GM21381 (cell line): Measurements from ENCODE around the gene ACACA.

Experiments used
- ATAC-seq: cut with Tn5 transposase; IDR thresholded peaks from one replicate; pipeline ENCODE4 v1.9.1; 2021; ENCODE audit warnings: mild to moderate bottlenecking, moderate library complexity; ENCODE audit not compliant: unreplicated experiment

Gene ACACA

DNA sequence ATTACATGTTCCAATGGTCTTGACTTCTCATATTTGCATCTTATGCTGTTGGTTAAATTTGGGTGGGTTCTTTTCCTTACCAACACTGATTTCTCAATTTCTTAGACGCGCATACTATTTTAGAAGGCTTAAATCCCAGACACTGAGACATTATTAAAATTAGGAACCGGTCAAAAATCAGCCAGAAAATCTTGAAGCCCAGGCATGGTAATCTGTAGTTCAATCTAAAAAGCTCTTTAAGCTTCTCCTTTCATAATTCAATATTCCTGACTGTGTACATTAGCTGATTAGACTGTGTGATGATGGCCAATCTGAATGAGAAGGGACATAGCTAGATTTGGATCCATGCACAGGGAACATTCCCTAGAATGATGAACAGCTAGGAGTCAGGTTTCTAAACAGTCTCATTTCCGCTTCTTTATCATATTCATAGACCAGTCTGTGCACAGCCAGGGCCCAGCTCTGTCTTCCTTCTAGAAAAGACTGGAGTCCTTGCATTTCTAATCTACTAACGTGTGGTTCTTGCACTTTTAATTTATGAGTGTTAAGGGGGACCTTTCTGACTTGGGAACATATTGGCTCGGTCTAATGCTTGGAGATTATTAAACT lies 268.6 kb downstream of the ACACA start:
- no peak for ATAC-seq

DNA sequence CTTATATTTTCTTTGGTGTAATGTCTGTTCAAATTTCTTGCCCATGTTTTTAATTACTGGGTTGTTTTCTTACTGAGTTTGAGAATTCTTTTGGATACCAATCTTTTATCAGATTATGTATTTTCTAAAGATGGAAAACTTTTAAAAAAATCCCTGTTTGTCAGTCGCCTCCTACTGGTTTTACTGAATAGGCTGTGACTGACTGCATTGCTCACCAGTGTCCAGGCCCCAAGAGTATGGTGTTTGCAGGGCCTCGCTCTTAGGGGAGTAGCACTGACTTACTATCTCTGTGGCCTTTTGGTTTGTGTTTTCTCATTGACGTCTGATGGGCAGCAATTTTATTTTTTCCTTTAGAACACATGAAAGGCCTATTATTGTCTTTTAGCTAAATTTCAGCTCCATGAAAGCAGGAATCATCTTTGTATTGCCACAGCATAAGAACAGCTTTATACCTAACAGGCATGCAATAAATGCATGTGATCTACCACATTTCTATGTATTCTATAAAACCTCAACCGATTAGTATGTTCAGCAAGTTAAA lies 269.5 kb downstream of the ACACA start:
- no peak for ATAC-seq

DNA sequence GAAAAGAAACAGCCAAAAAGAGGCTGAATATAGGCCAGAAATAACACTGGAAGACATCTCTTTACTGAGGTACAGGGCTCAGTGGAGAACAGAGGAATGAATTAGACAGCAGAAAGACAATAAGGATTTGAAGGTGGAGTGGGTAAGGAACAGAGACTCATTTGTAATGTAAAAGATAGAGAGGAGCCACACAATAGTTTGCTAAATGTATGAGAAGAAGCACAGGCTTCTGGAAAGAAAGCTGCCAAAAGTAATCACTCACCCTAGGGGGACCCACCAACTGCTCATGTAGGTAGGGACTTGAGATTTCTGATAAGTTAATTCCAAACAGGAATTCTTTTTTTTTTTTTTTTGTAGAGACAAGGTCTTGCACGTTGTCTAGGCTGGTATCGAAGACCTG lies 271.1 kb downstream of the ACACA start:
- ATAC-seq, result no peak

DNA sequence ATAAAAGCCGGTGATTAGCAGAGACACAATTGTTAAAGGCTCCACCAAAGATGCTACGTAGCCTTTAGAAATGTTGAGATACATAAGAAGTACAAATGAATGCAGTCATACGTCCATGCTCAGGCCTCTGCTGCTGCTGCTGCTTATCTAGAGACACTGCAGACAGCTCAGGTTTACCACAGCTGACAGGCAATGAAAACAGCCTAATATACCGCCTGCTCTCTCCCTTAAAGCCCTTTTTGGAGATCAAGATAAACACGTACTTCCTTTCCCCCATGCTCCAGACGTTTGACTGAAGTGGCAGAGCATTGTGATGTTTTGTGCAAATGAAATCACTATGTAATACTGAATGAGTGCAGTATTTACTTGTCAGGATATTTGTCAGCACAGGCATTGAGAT lies 272.6 kb downstream of the ACACA start:
- ATAC-seq, result no peak

DNA sequence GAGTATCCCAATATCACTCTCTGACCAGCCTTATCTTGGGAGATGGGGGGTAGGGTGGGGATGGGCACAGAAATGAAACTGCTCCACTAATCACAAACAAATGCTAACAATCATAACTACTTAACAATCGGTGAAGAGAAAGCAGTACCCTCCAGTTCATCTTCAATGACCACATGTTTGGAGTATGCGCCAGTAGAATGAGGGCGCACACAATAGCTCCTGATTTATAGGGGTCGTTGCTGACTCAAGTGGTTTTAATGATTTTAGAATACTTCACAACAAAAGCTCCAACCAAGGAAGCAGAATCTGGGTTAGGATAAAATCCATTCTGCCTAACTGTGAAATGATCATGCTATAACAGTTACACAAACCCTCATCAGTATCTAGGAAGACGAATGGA lies 273.5 kb downstream of the ACACA start:
- no peak for ATAC-seq

DNA sequence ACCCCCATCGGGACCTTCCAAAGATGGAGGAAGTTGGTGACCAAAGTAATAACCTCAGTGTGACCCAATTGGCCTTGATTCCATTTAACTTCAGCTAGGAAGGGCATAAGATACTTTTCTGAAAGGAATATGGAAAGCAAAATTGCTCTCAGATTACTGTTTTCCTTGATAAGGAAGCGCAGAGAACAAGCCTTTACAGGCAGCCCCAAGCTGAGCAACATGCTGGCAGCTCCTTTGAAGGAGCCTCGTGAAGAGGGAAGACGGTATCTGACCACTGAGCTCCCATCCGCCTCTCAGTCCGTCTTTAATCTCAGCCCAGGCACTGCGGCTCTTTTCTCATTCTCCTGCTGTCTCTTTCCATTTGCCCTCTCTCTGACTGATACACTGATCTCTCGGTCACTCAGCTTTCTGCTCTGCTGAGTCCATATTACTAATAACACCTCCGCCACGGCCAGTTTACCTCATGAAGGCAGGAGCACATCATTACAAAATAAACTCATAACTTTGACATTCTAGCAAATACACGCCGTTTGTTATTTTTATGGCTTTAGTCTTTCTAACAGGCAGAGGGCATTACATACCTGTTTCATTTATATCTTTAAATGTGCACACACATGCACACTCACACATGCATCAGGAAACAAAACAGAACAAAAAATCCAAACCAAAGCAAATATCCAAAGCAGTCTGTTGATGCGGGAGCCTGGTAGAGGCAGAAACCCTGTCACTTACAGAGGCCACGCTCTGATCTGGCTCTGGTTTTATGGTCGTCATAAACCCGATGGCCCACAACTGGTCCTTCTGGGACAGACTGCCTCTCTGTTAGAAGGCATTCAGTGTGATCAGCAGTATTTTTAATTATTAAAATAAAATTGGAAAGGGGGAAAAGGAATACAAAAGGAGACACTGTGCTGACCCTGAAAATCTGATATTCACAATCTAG lies 274.7 kb downstream of the ACACA start:
- no peak for ATAC-seq

DNA sequence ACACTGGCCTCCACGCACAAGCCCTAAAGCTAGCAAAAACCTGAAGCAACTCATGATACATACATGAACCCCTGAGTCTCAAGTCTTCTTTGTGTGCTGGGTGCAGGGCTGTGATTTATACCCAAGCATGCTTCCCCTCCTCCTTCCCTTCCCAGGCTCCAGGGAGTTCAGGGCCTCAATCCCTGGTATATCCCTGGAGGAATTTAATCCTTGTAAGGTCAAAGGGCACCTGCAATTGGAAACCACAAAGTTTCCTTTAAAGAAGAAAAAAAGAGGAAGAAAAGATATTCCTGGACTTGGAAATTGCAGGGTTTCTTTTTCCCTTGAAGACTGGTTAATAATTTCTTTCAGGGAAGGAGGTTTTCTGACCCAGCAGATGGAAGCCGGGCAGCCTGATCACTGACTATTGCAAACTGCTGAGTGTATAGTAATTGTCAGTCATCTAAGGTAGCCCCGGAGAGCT lies 275.6 kb downstream of the ACACA start:
- no peak for ATAC-seq

DNA sequence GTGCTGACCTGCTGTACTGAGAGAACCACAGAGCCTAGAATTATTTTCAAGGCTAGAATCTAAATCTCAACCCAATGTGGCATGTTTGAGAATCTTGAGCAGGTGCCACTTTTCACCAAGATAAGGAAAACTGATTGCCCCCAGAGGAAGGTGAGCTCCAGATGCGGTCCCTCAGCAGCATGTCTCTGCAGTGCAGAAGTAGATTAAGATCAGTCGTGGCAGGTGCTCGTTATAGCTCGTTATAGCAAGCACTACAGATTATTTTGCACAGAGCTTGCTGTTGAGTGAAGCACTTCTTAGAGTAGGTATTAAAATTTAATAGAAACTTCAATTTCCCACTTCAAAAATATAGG lies 281.8 kb downstream of the ACACA start:
- no peak for ATAC-seq

DNA sequence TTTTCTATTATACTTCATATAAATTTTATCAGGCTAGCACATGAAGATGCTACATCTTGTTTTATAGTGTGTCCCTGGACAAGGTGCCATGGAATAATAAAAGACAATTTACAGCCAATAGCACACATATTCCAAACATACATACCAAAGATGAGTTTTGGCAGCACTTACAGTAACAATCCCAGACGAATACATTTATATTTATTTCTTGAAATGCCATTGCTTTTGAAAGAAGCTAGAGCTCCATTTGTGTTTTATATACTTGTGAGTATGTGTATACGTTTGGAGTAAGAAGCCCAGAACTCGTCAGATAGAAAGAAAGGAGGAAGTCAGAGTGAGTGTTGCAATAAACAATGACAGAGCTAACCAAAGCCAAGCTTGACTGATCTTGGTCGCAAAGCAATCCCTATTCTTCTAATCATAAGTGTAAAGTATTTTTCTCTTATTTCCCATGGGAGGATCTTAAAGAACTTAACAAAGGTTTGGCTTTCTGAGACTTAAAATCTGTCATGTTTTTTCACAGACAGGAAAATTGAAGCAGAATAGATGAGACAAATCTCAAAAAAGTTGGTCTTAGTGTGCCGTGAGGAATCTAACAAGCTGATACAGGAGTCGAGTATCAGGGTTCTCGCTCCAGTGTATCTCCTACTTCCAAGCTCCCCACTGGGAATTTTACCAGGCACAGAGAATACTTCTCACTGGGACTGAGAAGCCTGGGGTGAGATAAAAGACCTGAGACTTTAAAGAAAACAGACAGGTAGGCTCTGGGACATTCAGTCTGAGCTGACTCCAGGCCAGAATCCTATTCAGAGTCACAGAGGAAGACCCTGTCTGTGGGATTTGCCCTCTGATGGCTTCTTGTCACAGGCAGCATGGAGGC lies 282.5 kb downstream of the ACACA start:
- ATAC-seq, result no peak

DNA sequence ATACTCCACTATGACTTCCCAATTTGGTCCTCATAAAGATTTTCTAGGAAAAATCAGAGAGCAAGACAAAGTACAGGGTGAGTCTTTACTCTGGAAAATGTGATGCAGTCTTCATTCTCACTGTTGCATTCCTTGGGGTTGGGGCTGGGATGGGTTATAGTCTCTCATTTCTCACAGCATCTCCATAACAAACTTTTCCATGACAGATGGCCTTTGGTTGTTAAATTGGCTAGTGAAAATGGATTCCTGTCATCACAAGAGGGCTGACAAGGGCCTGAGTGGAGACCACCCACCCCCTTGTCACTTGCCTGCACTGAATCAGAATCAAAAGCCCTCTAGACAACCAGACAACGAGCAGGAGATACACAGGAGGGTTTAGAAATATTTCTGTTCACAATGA lies 283.2 kb downstream of the ACACA start:
- no peak for ATAC-seq

DNA sequence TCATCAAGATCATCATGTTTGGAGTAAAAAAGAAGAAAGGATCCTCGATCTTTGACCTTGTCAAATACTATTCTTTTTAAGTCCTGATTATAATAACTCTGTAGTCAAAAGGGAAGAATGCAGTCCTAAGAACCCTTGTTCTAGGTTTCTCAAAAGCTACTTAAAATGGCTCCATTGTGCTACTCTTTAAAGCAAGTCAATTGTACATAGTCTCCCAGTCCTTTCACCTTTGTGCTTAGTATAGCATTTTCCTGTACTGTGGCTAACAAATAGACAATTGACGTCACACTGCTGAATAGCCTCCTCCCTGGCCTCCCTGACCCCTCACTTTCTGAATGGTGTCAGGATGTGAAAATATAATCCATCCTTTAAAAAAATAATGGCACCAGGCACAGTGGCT lies 285.0 kb downstream of the ACACA start:
- no peak for ATAC-seq

DNA sequence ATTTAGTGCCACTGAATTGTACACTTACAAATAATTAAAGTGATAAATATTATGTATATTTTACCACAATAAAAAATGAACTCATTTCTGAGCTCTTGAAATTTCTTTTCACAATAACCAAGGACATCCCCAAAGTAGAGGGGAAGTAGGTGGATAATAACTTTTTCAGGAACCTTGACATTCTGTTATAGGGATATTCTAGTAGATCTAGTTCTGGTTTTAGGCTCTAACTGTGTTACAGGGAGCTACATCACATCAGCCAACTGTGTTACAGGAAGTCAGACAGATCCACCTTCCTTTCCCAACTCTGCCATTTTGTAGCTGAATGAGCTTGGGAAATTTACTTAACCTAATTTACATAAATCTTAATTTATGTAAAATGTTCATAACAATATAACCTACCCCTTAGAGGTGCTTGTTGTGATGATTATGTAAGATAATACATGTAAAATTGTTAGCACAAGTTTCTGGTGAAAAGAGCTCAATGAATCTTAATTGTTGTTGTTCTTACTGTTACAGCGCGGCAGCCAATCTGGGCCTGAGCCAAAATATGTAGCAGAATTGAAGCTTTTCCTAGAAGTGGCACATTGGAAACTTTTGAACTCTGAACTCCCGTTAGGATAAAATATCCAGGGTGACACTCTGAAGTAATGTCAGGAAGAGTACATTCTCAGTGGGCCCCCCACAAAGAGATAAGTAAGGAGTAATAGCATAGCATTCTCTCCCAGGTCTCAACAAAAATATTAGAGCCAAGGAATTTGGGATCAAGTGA lies 288.1 kb downstream of the ACACA start:
- no peak for ATAC-seq

DNA sequence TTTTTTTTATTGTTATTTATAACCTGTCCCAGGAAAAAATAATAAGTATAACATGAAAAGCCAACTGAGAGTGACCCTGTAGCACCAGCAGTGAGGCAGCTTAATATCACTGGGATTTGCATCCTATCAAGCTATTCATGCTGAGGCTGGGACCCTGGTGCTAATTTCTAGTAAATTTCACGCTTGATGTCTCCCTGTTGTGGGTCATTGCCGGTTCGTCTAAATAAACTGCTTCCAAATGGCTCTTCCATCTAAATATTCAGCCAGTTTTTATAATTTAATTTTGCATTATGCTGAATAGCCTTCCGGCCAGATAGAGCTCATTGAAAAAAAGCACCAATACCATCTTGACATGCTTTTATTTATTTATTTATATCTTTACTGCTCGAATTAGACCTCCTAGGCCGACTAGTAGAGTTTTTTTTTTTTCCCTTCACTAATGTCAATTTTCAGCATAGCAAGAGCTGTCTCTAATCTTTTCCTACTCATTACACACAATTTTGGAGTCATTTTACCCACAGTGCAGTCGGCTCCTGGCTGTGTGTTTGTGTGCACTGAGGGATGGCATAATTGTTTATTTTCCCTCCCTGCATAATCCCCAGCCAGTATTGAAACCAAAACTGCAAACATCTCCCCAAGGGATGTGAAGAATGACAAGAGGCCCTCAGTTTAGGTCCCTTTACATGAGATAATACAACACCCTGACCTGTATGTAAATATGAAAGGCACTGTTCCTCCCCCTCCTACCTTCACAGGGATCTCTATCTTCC lies 289.1 kb downstream of the ACACA start:
- ATAC-seq, result no peak

DNA sequence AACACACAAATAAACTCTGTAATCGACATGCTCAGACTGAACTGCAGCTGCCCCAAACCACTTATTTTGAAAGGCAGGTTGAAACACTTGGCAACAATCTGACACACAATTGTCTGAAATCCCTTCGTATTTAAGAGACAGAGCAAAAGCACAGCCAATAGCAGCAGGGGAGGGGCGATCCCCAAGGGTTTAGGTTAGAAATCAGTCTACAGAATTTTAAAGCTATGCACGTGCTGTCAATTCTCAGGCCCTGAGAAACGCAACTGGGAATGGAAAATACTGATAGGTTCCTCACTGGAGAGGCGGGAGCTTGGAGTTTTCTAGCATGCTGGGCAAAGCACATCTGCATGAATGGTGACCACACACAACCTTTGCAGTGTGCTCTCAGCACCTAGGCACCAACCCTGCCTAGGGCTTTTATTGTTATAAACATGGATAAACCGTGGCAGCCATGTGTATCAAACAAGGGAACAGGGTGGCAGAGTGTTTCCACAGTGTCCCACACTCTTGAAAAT lies 289.9 kb downstream of the ACACA start:
- no peak for ATAC-seq

DNA sequence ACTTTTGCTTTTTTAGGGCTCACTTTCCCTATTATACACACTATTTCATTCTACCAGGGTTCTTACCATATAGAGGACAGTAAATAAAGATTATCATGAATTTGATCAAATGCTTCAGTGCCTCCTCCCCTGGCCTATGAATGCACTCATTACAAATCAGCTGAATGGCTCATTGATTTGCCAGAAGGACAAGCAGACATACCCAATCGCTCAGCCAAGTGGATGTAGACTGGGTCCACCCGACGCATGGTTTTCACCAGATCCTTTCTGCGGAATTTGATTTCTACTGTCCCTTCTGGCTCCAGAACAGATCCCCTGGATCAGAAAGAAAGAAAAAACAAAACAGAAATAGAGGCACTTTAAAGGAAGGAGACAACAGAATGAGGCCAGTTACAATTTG lies 295.3 kb downstream of the ACACA start:
- ATAC-seq, result no peak

DNA sequence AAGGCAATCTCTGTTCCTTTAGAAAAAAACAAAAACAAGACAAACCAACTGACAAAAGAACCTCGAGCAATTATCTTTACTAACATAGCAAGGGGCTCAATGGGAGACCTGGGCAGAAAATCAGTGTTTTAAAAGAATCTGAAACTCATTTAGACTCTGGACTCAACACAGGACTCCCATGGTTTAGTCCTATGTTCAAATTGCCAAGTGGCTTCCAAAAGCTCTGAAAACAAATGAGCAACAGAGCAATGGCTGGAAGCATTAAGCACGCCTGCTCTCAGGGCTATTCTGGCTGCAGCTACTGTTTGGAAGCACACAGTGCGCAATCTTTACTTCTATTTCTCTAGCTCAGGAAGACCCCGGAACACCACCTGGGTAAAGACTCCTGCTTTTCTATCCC lies 295.9 kb downstream of the ACACA start:
- ATAC-seq, result no peak

DNA sequence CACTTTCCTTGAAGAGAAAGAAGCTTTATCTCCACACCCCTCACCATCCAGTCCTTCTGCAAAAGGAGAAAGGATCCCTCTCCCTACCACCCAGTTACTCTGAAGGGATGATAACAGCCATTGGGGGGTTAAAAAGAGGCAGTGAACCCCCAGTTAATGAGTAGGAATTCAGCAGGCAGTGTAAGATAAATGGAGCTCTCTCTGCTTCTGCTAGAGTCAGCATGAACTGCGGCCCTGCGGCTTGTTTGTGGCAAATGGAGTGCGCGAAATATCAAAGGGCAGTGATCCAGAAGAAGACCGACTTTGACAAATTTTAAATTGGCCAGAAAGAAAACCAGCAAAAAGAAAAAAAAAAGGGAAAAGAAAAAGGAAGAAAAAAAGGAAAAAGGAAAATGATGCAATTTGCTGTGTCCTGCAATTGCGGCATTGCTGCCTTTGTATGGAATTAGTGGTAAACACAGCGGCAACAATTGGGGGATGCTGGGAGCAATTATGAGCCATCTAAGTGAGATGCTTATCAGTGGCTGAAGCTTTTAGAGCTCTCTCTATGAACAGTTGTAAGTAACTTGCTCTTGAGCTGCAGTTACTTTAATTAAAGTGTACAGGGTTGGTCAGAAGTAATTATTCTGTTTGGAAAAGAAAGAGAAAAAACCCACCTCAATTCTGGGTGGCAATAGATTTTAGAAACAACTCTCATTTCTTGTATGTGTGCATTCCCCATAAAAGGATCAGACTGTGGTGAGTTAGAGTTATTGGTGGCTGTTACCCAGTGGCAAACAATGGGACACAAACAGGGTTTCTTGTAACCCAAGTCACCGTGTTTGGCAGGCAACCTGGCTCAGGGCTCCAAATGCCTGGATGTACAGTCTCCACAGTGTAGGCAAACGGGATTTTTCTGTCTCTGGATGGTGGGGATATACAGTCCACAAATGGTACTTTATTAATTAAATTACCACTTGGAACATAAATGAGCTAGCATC lies 296.6 kb downstream of the ACACA start:
- no peak for ATAC-seq

DNA sequence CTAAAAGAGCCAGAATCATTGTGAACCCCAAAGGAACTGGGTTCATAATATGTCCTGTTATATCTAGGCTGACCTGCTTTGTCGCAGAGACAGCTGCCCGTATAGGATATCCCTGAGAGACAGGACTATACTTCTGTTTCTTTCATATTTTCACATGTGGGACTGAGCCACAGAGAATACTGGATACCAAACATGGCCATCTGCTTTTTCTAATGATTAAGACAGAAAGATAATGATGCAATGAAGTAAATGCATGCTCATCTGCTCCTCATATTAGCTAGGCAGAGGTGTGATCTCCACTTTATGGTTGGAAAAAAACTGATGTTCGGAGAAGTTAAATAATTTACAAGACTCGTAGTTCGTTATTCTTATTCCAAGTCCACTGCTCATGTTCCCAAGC lies 297.5 kb downstream of the ACACA start:
- no peak for ATAC-seq
